Left kidney (tissue), 2 donors: Measurements from ENCODE around the gene FHIP1B. TPM values are rescaled to one million over a fixed set of nuclear protein-coding genes. Genes with fewer than 3 reads are reported as not detected.

Source experiments
- DNase-seq: peaks from one replicate; pipeline ENCODE4 v3.0.0-alpha.2; 2013
- polyA plus RNA-seq: library from polyadenylated mRNA; unstranded; fragments of 120-200 nt; gene quantifications from one replicate; pipeline ENCODE4 v1.2.1, GENCODE V29; 2013; ENCODE audit not compliant: insufficient read length

Gene FHIP1B
- polyA plus RNA-seq, 1 donor, result 62.0 TPM

DNA sequence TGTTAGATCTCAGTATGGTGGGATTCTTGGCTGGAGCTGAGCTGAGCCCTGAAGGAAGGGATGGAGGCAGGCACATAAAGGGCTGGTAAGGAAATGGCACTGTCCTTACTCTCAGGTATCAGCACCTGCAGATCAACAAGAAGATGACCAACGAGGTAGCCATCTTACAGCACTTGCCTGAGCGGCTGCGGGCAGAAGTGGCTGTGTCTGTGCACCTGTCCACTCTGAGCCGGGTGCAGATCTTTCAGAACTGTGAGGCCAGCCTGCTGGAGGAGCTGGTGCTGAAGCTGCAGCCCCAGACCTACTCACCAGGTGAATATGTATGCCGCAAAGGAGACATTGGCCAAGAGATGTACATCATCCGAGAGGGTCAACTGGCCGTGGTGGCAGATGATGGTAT is 6.9 kb upstream of the FHIP1B start:
- DNase-seq, result no peak

- no peak for DNase-seq
Measured at GRCh38 chr11:6240781-6241180, 6.3 kb upstream of the FHIP1B start.

DNA sequence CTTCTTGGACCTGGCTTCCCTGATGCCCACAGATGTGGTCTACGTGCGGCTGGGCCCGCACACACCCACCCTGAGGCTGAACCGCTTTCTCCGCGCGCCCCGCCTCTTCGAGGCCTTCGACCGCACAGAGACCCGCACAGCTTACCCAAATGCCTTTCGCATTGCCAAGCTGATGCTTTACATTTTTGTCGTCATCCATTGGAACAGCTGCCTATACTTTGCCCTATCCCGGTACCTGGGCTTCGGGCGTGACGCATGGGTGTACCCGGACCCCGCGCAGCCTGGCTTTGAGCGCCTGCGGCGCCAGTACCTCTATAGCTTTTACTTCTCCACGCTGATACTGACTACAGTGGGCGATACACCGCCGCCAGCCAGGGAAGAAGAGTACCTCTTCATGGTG is 5.7 kb upstream of the FHIP1B start:
- DNase-seq, result no peak

- DNase-seq, result no peak
Measured at GRCh38 chr11:6238902-6239301, 4.5 kb upstream of the FHIP1B start, which contains the start of gene CNGA4. Gene CNGA4 (plus strand): TSS chr11:6239089. CDS start chr11:6239207, 118 bp downstream.

DNA sequence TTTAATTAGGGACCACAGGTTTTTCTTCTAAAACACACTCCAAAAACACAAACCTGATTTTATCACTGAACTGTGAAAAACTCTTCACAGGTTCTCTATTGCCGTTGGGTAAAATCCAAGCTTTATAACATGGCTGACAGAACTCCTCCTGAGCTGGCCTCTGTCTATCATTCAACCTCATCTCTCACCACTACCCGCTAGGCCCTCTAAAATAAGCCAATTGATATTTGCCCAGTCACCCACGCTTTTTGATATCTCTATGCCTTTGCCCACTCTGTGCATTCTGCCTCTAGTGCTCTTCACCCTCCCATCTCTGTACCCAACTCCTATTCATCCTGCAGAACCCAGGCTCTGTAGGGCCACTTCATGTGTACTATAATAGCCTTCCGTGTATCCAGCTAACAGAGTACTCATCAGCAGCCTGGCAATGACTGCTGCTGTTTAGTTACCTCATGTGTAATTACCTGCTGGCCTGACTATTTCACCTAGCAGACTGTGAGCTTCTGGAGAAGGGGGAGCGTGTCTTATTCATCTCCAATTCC is 3.4 kb upstream of the FHIP1B start:
- DNase-seq, result no peak

GRCh38 chr11:6237266-6237665 is 2.8 kb upstream of the FHIP1B start:
- DNase-seq, result no peak

GRCh38 chr11:6233984-6234386 is 451 bp downstream of the FHIP1B start:
- DNase-seq, result peak; percentile 3

DNA sequence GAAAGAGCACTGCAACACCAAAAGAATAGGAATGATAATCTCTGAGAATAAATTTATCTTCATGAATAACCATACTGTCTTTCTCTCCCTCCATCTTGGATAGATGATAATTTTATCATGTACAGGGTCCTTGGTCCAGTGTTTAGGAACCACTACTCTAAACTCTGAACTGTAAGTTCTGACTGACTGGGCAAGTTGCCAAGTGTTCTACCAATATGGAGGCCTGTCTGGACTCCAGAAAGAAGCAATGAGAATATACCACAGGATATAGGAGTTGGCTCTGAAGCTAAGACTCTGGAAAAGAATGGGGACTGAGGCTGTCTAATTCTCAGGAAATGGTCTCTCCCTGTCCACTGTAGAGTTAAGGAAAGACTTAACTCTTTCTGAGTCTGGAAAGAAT is 1.5 kb downstream of the FHIP1B start:
- no peak for DNase-seq

DNA sequence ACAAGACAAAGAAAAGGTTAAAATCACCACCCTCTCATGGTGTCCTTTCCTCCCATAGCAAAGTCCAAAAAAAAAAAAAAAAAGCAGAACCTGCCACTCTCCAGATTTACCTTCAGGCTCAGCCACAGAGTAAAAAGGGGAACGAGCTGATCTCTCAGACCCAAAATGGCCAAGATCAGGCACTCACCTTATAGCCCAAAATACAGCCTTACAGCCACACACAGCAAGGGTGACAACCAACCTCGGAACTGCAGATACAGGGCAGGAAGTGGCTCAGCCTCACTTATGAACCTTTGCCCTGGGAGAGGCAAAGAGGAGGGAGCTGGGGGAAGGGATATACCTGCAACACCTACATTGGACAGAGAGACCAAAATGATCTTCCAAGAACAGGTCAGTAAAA is 4.5 kb downstream of the FHIP1B start:
- no peak for DNase-seq

DNA sequence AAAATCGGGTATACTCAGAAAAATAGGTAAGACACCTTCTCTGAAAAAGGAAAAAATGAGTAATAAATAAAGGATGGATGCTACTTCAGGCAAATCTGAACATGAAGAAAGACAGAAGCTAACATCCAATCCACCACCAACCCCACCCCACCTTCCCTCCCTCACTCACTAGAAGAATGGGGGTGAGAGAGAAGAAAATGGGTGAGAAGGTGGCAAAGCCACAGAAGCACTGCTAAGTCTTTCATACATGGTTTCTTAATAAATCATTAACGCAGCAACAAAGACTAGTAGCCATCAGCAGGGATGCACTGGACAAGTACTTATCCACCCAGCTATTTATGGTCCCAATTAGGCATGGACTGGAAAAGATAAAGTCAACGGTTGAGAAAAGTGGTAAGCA is 5.9 kb downstream of the FHIP1B start:
- DNase-seq, result no peak

DNA sequence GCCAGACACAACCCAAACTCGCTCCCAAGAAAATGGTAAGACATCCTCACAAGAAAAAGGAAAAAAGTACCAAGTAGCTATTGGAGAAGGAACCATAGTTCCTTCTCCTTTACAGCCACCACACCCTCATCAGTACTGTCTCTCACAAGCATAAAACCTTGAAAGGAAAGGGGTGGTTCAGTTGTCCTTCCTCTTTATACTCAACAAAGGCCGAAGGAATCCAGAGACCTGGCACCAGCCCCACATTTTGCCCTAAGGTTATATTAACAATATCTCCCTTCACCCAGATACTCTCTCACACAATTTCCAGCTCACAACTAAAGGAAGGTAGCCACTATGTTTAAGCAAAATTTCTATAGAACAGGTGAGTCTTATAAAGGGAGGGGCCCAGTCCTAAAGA is 8.5 kb downstream of the FHIP1B start:
- no peak for DNase-seq

GRCh38 chr11:6225024-6225423 is 9.4 kb downstream of the FHIP1B start:
- DNase-seq, result no peak

- no peak for DNase-seq
Measured at GRCh38 chr11:6224421-6224820, 10.0 kb downstream of the FHIP1B start.

DNA sequence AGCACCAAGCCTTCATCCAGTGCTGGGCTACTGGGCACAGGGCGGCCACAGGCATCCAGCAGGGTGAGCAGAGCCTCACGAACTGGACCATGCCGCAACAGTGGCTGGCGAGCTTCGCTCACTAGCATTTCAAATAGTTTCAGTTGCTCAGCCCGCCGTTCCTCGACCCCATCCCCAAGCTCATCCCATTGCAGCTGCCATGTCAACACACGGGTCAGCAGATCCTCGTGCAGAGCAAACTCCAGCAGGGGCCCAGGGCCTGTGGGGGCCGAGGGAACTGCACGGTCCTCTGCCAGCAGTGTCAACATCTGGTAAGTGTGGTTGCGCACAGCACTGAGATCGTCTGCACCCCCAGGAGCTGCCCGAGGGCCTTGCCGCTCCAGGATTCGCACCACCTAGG is 10.6 kb downstream of the FHIP1B start:
- DNase-seq, result no peak

GRCh38 chr11:6219359-6219758 is 15.1 kb downstream of the FHIP1B start:
- DNase-seq, result no peak

DNA sequence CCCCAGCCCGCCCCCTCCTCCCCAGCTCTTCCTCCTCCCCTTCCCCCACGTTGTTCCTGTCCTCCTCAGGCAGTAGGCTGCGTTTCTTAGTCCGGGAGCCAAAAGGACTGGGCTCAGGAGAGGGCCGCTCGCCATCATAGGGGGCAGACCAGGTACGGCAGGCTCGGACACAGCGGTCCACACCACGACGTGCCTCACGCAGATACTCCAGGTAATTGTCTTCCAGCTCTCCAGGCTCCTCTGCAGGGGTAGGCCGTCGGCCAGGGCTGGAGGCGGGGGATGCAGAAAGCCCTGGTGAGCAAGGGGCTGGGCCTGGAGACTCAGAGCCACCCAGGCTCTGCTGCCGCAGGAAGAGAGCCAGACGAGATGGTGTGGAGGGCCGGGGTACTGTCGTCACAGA is 16.7 kb downstream of the FHIP1B start:
- no peak for DNase-seq

GRCh38 chr11:6216501-6216900 is 17.9 kb downstream of the FHIP1B start:
- no peak for DNase-seq

GRCh38 chr11:6214530-6214929 is 19.9 kb downstream of the FHIP1B start:
- DNase-seq, result no peak

DNA sequence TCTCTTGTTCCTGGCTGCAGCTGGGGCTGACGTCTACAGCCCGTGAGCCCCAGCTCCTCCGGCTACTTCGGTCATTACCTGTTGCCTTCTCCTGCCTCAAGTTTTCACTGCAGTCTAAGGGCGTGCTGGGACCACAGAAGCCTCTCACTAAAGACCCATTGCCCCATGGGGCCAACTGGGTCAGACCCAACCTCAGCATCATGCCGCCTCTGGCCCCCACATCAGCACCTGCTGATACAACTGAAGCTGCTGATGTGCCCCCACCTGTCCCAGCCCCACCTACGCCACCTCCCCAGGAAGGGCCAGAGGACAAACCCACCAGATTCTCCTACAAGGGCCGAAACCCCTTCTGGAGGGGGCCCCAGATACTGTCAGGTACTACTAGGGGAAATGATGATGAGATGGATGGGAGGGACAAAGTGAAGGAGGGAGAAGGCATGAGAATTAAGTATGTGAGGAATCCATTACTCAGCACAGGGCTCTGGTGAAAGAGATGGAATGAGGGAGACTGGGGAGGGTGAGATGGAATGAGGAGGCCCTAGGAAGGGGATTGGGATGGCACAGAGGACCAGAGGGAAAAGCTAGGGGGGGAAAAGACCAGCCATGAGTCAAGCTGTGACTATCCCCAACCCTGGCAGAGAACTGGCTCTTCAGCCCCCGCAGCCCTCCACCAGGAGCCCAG is 24.0 kb downstream of the FHIP1B start:
- DNase-seq, result no peak

GRCh38 chr11:6209801-6210200 is 24.6 kb downstream of the FHIP1B start:
- no peak for DNase-seq

DNA sequence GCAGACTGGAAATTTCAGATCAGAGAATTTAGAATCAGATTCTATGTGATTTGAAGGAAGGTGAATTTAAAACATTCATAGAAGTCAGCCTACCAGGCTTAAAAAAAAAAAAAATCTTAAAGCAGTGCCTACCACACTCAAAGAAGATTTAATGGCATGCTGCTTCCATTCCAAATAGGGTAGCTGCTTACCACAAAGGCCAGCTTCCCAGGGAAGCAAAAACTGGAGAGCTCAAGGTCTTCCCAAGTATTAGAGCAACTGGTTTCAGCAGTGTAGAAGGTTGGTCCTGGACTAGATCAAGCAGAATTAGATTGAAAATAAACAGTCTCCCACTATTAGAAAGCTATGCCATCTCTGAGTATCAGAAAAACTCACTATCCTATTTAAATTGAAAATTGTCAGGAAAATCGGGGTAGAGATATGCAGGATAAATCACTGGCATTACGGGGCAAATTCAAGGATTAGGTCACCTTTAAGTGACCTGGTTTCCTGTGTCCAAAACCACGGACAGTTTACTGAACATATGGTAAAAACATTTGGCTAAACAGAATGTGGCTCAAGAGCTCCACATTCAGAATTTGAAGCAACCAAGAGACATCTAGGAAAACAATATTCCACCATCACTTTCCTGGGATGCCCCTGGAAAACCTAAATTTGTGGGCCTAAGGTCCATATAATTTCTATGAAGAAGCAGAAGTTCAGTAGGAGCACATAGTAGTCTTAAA is 27.8 kb downstream of the FHIP1B start:
- no peak for DNase-seq

DNA sequence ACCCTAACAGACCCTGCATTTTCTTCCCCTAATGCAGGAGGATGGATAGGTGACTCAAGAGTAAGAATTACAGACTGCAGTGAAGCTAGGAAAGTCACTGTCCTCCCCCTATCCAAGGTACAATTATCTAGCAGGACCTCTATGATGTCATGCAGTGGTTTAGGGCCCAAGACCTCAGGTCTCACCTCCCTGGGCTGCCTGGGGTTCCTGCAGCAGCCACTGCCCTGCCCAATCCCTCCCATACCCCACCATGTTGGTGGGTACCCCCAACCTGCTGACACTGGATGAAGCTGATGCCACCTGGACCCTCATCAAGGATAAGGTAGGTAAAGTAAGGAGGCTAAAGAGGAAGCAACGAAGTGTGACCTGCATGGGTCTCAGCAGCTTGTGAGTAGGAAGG is 29.1 kb downstream of the FHIP1B start, which contains the start of gene C11orf42:
Gene C11orf42, plus strand, starts transcription at position 192 of the 400 bp plus-strand sequence. Its CDS starts 59 bp downstream, at position 251.
- DNase-seq, result no peak

- DNase-seq, result no peak
Measured at GRCh38 chr11:6204706-6205105, 29.7 kb downstream of the FHIP1B start.

- DNase-seq, result no peak
Measured at GRCh38 chr11:6203327-6203726, 31.1 kb downstream of the FHIP1B start.
